Measurements from ENCODE around the gene ABCA6.

The ABCA6 gene

GRCh38 chr17:69143683-69144231 lies 2.1 kb upstream of the ABCA6 start:
- Histone ChIP-seq H3K9me3 (ENCODE audit: insufficient read depth, low read length) (no peaks in the 10 kb centered on the region), H3K4me2 (ENCODE audit: low read length) (no peak overlapping the region), H3K79me2 (ENCODE audit: low read length) (no peaks in the 10 kb centered on the region), H3K4me3 (ENCODE audit: low read length) (no peak overlapping the region), H3K9ac (ENCODE audit: low read length) (no peak overlapping the region), H4K20me1 (ENCODE audit: insufficient read depth, low read length) (no peaks in the 10 kb centered on the region), H3K27me3 (ENCODE audit: low read depth, low read length) (no peaks in the 10 kb centered on the region), H3K4me1 (ENCODE audit: low read length) (peaks cover 10% of the 10 kb centered on the region), H3K36me3 (replicated peaks; ENCODE audit: low read depth, low read length) (no peaks in the 10 kb centered on the region), H2AFZ (ENCODE audit: low read depth, low read length) (no peak overlapping the region), H3K27ac (ENCODE audit: low read length) (no peak overlapping the region)
- TF ChIP-seq EZH2phosphoT487 (IDR thresholded peaks at IDR 0.05; ENCODE audit: low read depth) (no peak), CTCF (IDR thresholded peaks at IDR 0.05; ENCODE audit: low read depth, low read length) (no peak)

- no peak overlapping the region for H3K4me2 ChIP-seq (ENCODE audit: low read length)
- no peaks in the 10 kb centered on the region for H3K79me2 ChIP-seq (ENCODE audit: low read length)
- no peak overlapping the region for H3K27ac ChIP-seq (ENCODE audit: low read length)
- H3K4me3 ChIP-seq (ENCODE audit: low read length) = no peak overlapping the region
- no peaks in the 10 kb centered on the region for H3K9me3 ChIP-seq (ENCODE audit: insufficient read depth, low read length)
- no peak overlapping the region for H2AFZ ChIP-seq (ENCODE audit: low read depth, low read length)
- H3K27me3 ChIP-seq (ENCODE audit: low read depth, low read length) = no peaks in the 10 kb centered on the region
- no peaks in the 10 kb centered on the region for H4K20me1 ChIP-seq (ENCODE audit: insufficient read depth, low read length)
- no peaks in the 10 kb centered on the region for H3K36me3 ChIP-seq (replicated peaks; ENCODE audit: low read depth, low read length)
- no peak for TF ChIP-seq CTCF (IDR thresholded peaks at IDR 0.05; ENCODE audit: low read depth, low read length)
- TF ChIP-seq EZH2phosphoT487 (IDR thresholded peaks at IDR 0.05; ENCODE audit: low read depth) = no peak
- peaks cover 10% of the 10 kb centered on the region for H3K4me1 ChIP-seq (ENCODE audit: low read length)
- no peak overlapping the region for H3K9ac ChIP-seq (ENCODE audit: low read length)
These were observed 1.5 kb upstream of the ABCA6 start for GRCh38 chr17:69143151-69143550.

GRCh38 chr17:69142175-69142802 lies 594 bp upstream of the ABCA6 start:
- no peak overlapping the region for H3K4me3 ChIP-seq (ENCODE audit: low read length)
- H4K20me1 ChIP-seq (ENCODE audit: insufficient read depth, low read length) = no peaks in the 10 kb centered on the region
- H3K36me3 ChIP-seq (replicated peaks; ENCODE audit: low read depth, low read length) = no peaks in the 10 kb centered on the region
- H3K9ac ChIP-seq (ENCODE audit: low read length) = no peak overlapping the region
- TF ChIP-seq EZH2phosphoT487 (IDR thresholded peaks at IDR 0.05; ENCODE audit: low read depth) (no peak), CTCF (IDR thresholded peaks at IDR 0.05; ENCODE audit: low read depth, low read length) (no peak)
- H2AFZ ChIP-seq (ENCODE audit: low read depth, low read length) = 0 out of 2 replicates have a peak overlapping the region, but pooled peaks have one; percentile 76
- peaks cover 10% of the 10 kb centered on the region for H3K4me1 ChIP-seq (ENCODE audit: low read length)
- no peak overlapping the region for H3K27ac ChIP-seq (ENCODE audit: low read length)
- H3K79me2 ChIP-seq (ENCODE audit: low read length) = no peaks in the 10 kb centered on the region
- no peak overlapping the region for H3K4me2 ChIP-seq (ENCODE audit: low read length)
- H3K27me3 ChIP-seq (ENCODE audit: low read depth, low read length) = no peaks in the 10 kb centered on the region
- H3K9me3 ChIP-seq (ENCODE audit: insufficient read depth, low read length) = no peaks in the 10 kb centered on the region

- no peak overlapping the region for H3K4me2 ChIP-seq (ENCODE audit: low read length)
- peaks cover 9% of the 10 kb centered on the region for H3K4me1 ChIP-seq (ENCODE audit: low read length)
- H3K9me3 ChIP-seq (ENCODE audit: insufficient read depth, low read length) = 0 out of 2 replicates have a peak, but pooled peaks cover 4% of the 10 kb centered on the region
- H3K36me3 ChIP-seq (replicated peaks; ENCODE audit: low read depth, low read length) = no peaks in the 10 kb centered on the region
- no peaks in the 10 kb centered on the region for H3K79me2 ChIP-seq (ENCODE audit: low read length)
- no peak overlapping the region for H2AFZ ChIP-seq (ENCODE audit: low read depth, low read length)
- no peak overlapping the region for H3K4me3 ChIP-seq (ENCODE audit: low read length)
- no peaks in the 10 kb centered on the region for H4K20me1 ChIP-seq (ENCODE audit: insufficient read depth, low read length)
- TF ChIP-seq EZH2phosphoT487 (IDR thresholded peaks at IDR 0.05; ENCODE audit: low read depth) (no peak), CTCF (IDR thresholded peaks at IDR 0.05; ENCODE audit: low read depth, low read length) (no peak)
- no peak overlapping the region for H3K27ac ChIP-seq (ENCODE audit: low read length)
- H3K9ac ChIP-seq (ENCODE audit: low read length) = no peak overlapping the region
- no peaks in the 10 kb centered on the region for H3K27me3 ChIP-seq (ENCODE audit: low read depth, low read length)
These were observed 7.6 kb downstream of the ABCA6 start for GRCh38 chr17:69134112-69134511.
